ENCODE measurements around the gene SLC1A1. TPM values are rescaled to one million over a fixed set of nuclear protein-coding genes. Genes with fewer than 3 reads are reported as not detected.
"Not testable (repeated sequence)": the region's sequence is repeated elsewhere in the genome, so short reads cannot be mapped to it uniquely, and the experiment has no call there.

Gene SLC1A1
- polyA plus RNA-seq, 4 donors = 18.8 to 22.7 (median 21.5) TPM

DNA sequence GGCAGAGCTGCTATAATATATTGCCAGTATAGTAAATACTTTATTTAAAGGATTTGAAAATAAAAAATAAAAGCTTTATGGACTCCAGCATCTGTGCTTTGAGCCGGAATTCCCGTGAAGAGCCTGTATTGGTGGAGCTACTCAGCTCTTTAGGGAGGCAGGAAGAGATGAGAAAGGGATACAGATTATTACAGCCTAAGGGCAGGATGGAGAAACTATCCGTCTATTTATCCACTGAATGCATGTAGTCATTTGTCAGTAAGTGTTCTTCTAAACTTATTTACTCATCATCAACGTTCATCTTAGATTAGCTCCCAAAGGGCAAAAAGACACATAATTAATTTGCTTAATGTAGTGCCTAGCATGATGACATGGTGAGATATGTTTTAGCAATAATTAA, 48.4 kb downstream of the SLC1A1 start:
- no peak for DNase-seq (ENCODE audit: low read depth in 4 of 4, low spot score in 2 of 4)

DNA sequence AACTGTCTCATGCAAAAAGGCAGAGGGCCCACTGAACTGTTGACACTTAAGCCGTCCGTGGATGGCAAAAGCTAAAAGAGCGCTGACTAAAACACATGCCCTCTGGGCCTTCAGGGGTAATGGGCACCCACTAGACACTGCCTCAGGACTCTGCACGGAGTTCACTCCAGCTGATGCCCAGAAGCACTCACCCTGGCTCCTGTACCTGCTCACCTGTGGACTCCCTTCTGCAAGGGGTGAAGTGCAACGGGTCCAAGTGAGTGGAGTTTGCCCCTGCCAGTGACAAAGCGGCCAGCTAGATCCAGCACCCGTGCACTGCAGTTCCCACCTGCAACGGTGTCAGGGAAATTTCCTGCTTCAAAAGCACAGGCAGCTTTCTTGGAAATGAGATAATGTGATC, 50.2 kb downstream of the SLC1A1 start:
- DNase-seq (ENCODE audit: low read depth in 4 of 4, low spot score in 2 of 4) = no peak

DNA sequence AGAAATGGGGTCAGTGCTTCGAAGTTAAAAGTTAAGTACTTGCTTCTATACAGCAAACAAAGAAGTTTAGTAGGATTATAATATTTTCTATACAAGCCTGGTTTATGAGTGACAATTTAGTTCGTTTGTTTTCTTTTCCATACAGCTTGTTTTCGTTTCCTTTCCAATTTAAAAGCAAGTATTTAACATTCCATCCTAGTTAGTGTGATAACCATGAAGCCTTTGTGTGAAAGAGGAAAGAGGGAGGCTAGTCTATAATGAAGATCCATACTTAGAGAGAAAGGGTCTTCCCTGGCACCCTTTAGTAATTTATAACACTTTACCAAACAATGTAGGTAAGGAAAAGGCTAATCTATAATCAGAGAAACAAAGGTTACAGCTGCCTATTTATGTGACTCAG, 51.0 kb downstream of the SLC1A1 start:
- DNase-seq (ENCODE audit: low read depth in 4 of 4, low spot score in 2 of 4) = no peak

DNA sequence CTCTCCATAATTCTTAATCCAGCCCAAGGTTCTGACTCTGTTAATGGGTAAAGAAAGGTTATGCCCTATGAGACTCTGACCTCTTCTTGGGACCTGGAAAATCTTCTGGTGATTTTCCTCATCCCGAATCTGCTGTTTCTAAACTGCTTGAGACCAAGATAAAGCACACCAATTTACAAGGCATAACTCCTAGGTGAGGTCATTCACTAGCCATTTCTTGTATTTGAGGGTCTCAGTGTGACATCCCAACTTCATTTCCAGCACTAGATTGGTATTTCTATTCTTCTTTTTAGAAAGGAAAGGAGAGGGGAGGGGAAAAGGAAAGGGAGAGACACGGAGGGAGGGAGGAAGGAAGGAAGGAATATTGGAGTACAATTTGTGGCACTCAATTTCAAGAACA, 51.6 kb downstream of the SLC1A1 start:
- no peak for DNase-seq (ENCODE audit: low read depth in 4 of 4, low spot score in 2 of 4)

DNA sequence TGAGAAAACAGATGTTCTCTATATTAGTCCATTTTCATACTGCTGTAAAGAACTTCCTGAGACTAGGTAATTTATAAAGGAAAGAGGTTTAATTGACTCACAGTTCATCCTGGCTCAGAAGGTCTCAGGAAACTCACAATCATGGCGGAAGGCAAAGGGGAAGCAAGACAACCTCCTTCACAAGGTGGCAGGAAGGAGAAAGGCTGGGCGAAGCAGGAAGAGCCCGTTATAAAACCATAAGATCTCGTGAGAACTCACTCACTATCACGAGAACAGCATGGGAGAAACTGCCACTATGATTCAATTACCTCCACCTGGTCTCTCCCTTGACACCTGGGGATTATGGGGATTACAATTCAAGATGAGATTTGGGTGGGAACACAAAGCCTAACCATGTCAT, 54.4 kb downstream of the SLC1A1 start:
- not testable (repeated sequence) for DNase-seq (ENCODE audit: low read depth in 4 of 4, low spot score in 2 of 4)

DNA sequence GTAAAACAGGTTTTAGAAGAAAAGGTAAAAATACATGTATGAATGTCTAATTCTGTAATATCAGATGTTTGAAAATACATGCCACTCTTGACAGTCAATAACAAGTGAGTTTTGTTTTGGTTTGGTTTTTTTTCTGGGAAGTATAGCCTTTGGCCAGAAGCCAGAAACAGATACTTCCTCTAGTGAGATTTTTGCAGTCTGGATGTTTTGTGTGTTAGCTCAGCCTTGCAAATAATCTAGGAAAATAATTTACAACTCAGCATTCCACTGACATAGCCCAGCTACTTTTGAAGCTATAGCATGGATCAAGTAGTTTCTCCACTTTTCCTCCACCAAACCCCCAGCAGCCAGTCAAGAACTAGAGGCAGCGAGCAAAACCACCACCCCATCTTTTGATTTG, 56.7 kb downstream of the SLC1A1 start:
- DNase-seq (ENCODE audit: low read depth in 4 of 4, low spot score in 2 of 4) = peak in 2 of 4 donors; percentile 16 to 31

DNA sequence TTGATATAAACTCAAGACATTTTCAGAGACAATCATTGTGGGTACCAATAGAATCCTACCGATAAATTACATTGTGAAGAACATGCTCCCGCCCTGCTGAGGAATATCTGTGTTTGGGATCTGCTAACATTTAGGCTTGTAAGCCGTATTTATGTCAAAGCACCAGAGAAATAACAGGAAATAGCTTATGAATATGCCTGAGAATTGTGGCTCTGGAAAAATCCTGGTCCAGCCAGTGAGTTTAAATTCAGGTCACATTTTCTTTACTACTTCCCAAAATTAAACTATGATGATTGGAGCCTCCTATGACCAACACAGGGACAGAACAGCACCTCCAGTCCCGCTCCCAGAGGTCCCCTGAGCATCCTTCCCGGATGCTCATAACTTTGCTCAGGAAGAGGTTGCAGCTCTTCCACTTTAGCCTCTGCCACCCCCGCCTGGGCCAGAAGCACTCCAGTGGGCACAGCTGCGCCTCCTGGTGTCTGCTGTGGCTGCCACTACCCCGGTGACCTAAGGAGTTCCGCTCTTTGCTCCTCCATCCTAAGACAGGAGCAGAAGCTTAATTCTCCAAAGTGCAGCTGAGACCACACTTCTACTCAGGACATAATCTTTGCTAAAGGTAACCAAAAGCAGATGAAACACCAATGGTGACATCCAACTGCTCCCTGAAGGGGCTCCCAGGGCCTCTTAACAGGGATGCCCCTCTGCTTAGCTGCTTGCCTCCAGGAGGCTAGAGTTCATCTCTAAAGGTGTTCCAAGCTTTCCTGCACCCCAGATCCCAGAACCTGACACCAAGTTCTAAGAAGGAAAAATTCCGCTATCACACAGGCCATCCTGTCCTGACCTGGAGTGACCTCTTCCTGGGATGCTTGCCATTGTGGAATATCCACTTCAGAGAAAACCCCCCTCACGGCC, 58.8 kb downstream of the SLC1A1 start:
- DNase-seq (ENCODE audit: low read depth in 4 of 4, low spot score in 2 of 4) = no peak

DNA sequence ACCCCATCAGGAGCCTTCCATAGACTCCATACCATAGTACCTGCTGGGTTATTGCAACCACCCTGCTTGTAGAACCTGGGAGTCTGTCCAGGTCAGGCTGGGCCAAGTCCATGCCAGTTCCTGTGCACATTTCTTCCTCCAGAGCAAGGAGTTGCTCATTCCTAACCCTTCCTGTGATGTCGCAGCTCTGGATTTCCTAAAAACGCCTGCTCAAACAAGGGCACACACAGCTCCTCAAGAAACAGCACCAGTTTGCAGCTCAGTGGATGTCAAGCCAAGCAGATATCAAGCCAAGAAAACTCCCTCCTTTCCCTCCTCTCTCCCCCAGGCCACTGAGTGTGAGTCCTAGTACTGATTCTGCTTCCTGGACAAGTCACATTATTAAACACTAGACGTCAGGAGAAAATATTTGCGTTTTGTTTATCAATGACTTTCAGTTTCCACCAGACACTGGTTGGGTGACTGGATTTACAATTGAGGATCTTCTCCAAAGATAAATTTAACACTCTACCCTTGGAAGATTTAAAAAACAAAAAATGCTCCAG, 59.6 kb downstream of the SLC1A1 start:
- no peak for DNase-seq (ENCODE audit: low read depth in 4 of 4, low spot score in 2 of 4)

DNA sequence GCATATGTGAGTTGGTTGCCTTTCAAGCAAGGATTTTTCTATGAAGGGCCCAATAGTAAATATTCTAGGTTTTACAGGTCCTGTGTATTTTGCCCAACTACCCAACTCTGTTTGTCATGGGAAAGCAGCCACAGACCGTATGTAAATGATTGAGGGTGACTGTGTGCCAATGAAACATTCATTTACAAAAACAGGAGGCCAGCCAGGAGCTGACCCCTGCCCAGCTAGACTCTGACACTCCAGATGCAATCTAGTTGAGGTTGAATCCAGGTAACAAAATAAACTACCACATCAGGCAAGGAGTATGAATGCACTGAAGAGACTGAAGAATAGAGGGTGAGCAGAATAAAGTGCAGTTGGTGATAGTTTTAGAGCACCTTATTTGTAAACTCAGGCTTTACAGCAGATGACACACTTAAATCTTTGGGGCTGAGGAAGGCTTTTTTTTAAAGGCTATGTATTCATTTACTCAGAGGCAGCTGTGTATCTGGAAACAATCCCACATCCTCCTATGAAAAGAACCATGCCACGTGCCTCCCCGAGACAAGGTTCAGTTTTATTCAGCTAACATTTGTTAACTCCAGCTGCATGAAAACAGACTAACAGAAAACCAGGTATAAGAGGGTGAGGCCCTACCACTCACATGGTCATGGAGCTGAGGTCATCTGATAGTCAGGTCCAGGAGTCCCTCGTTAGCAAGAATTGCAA, 60.7 kb downstream of the SLC1A1 start:
- DNase-seq (ENCODE audit: low read depth in 4 of 4, low spot score in 2 of 4) = no peak

DNA sequence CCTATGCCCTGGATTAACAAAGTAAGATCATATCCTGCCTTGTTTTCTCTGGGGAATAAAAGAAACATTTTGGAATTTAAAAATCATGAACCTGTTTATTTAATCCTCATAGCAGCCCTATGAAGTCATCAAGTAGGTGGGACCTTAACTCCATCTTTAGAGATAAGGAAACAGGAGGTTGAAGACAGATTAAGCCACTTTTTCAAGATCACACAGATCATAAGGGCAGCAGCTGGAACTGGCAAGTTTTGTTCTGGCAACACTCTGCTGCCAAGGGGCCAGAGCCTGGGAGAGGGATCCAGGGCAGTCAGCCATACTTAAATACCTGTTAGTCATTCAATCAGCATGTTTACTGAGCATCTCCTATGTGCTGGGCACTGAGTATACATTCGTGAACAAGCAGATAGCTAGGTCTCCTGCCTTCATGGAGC, 63.7 kb downstream of the SLC1A1 start:
- no peak for DNase-seq (ENCODE audit: low read depth in 4 of 4, low spot score in 2 of 4)

DNA sequence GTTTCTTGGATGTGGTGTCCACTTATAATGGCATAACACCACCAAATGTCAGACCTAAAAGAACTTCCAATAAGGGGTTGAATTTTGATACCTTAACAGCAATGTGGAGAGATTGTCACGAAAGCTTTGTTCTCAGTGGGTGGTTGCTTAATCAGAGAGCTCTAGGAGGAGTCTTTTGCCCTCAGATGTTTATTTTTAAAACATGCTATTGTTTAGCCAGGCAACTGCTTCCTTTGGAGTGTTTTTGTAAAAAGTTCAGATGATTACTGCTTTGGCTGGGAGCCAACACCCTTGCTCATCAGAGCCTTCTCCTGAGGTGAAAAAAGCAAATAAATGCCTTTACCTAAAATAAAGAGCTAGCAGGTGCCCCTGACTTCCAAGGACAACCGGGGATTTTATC, 65.0 kb downstream of the SLC1A1 start:
- DNase-seq (ENCODE audit: low read depth in 4 of 4, low spot score in 2 of 4) = no peak

DNA sequence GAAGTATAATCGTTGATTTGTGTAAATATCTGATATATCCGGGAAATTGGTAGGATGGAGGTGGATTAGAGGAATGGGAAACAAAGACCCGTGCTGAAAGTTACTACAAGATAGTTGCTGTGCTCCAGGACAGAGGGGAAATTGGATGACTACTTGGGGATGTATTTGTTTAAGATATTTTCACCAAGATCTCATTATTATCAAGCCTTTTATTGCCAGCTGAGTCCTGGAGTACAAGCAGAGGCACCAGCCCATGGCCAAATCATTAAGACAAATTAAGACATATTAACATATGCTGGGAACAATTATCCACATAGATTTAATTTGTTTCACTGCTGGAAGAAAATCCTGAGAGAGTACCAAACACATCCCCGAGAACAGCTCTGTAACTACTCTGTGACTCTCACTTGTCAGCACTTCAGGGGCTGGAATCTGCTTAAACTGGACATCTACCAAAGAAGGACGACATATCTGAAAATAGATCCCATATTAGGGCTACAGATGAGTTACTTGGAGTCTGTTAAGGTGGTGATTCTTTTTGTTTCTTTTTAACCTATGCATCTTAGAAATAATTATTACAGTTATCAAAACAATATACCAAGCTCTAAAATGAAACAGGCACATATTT, 68.2 kb downstream of the SLC1A1 start:
- no peak for DNase-seq (ENCODE audit: low read depth in 4 of 4, low spot score in 2 of 4)

DNA sequence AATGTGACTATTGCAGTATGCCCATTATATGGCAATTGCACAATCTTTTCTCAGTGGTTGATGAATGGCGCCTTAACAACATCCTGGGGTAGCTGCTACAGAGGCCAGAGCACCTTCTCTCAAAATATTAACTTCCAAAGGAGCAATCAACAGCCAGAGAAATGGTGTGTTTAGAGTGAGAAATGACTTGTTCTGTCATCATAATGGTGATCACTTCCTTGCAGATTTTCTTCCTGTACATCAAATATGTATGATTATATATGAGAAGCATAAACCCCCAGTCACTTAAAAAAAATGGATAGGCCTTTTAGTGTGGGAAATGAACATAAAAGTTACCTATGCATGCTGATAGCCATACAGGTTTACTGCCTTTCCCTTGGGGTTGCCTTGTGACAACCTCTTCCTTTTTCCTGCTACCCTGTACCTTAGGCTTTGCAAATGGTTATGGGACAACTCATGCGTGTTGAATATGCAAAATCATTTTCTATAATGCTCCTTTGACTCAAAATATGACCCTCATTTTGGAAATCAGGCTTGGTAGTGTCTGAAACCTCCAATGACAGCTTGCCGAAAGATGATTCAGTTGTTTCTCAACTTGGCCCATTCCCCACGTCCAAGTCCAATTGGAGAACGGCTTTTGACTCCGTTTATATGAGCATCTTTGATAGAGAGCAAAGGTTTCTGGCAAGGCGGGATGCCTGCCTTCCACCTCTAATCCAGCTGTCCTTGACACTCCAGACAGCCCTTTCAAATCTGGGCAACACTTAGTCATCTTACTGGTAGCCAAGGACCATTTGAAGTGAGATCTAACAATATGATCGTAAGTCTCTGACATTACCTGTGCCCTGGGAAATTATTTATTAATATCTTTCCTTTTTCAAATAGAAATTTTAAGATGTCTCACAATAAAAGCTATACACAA, 69.3 kb downstream of the SLC1A1 start:
- no peak for DNase-seq (ENCODE audit: low read depth in 4 of 4, low spot score in 2 of 4)

DNA sequence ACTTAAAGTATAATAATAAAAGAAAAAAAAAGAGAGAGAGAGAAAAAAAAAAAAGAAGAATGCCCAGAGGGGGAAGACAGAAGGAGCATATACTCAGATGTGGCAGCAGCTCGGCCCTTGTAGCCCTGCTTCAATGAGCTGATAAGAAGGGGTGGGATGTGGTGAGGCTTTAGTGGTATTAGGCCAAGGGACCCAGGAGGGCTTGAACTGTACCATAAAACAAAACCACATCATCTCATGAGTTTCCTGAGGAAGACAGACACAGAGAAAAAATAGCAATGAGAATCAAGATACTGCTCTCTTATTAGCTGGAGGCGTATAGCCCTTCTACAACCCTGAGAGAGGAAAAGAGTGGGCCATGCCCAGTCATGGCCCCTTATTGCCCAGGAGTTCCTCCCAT, 72.8 kb downstream of the SLC1A1 start:
- DNase-seq (ENCODE audit: low read depth in 4 of 4, low spot score in 2 of 4) = no peak

DNA sequence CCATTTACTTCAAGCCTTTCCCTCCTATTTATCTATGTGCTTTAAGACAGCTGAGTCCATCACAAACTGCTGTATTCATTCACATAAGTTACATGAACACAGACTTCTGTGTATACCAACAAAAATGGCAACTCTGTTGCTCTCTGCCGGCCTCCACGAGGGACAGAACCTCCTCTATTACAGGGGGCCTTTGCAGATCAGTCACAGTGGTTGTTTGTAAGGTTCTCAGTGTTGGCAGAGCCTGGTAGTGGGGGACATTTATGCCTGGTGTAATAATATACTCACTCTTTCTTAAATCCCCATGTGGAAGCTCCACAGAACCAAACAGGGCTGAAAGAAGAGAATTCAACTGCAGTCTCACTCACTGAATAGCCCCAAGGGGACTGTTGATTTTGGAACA, 76.5 kb downstream of the SLC1A1 start:
- DNase-seq (ENCODE audit: low read depth in 4 of 4, low spot score in 2 of 4) = no peak

DNA sequence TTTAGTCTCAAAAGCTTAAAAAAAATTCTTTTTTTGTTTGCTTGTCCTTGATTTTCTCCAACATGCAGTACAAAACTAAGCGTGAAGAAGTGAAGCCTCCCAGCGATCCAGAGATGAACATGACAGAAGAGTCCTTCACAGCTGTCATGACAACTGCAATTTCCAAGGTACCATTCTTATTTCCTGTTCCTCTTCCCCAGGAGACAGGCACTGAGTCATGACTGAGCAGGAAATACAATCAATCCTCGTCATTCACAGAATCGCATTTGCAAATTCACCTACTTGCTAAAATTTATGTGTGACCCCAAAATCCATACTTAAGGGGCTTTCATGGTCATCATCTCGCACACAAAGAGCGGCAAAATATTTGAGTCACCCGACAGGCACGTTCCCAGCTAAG, 77.3 kb downstream of the SLC1A1 start:
- DNase-seq (ENCODE audit: low read depth in 4 of 4, low spot score in 2 of 4) = no peak

DNA sequence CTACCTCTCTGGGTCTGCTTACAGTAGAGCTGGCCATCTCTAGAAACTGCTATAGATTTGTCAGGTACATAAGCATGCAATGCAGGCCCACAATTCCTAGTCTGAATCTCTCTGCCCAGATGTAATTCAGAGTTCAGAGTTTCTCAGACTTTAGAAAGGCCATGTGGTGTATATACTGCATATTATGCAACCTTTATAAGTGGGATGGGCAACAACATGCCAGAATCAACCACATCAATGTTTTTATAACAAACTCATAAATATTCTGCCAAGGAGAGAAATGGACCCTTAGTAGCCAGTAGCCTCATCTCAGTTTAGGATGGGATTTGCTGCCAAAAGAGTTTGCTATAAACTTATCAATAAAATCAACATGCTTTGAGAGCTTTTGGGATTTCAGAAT, 78.8 kb downstream of the SLC1A1 start:
- no peak for DNase-seq (ENCODE audit: low read depth in 4 of 4, low spot score in 2 of 4)

DNA sequence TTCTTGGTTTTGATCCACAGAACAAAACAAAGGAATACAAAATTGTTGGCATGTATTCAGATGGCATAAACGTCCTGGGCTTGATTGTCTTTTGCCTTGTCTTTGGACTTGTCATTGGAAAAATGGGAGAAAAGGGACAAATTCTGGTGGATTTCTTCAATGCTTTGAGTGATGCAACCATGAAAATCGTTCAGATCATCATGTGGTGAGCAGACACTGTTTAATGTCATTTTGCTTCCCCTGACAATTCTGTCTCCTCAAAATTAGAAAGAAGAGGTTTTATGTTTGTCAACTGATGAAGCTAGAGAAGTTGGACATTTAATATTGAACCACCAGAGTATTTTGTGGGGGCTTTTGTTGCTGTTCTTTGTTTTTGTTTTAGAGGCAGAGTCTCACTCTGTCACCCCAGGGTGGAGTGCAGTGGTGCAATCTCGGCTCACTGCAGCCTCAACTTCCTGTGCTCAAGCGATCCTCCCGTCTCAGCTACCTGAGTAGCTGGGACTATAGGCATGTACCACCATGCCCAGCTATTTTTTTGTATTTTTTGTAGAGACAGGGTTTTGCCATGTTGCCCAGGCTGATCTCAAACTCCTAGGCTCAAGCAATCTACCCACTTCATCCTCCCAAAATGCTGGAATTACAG, 82.0 kb downstream of the SLC1A1 start:
- no peak for DNase-seq (ENCODE audit: low read depth in 4 of 4, low spot score in 2 of 4)

DNA sequence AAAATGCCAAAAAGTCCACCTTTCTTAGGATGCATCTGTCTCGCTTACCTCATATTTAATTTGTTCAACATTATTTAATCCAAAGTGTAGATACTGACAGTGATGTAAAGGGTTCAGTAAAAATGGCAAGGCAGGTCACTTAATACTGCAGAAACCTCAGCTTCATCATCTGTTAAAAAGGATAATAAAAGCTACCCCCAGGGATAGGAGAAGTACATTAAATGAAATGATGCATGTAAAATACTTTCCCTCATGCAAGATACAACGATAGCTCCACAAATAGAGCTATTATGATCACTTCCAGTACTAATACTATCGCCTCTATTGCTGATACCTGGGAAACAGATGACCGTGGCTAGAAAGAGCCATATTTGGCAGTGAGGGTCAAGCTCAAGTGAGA, 82.9 kb downstream of the SLC1A1 start:
- DNase-seq (ENCODE audit: low read depth in 4 of 4, low spot score in 2 of 4) = no peak
